Esophagus squamous epithelium (tissue), 5 donors: ENCODE data around the gene MED23. TPM values are rescaled to one million over a fixed set of nuclear protein-coding genes. Genes with fewer than 3 reads are reported as not detected.

Experiments used
- DNase-seq: peaks from one replicate; lab custom pipeline; 2025; lab: John Stamatoyannopoulos, UW
- H3K27ac ChIP-seq, 4 donors: fragments of 200-600 bp; sonication (generic); one replicate each; pipeline ENCODE4 v1.5.1; 2016 to 2019; ENCODE audit warnings: mild to moderate bottlenecking in 1 of 4
- H3K27me3 ChIP-seq, 4 donors: fragments of 200-600 bp; sonication (generic); 1 replicate in 3 of 4; 2 replicates in 1 of 4; pipeline versions ENCODE4 v1.5.1 to v1.6.0; 2017 to 2021; ENCODE audit warnings: antibody characterized with exemption in 1 of 4
- H3K36me3 ChIP-seq, 3 donors: fragments of 200-600 bp; sonication (generic); one replicate each; pipeline ENCODE4 v1.5.1; 2016 to 2019
- H3K4me1 ChIP-seq, 3 donors: fragments of 200-600 bp; sonication (generic); one replicate each; pipeline ENCODE4 v1.5.1; 2017 to 2019
- H3K4me3 ChIP-seq, 4 donors: fragments of 200-600 bp; sonication (generic); 1 replicate in 3 of 4; 2 replicates in 1 of 4; pipeline ENCODE4 v1.5.1; 2016 to 2019; ENCODE audit warnings: mild to moderate bottlenecking in 2 of 4, moderate library complexity in 1 of 4
- H3K9me3 ChIP-seq, 3 donors: fragments of 200-600 bp; sonication (generic); one replicate each; pipeline ENCODE4 v1.5.1; 2016 to 2019
- CTCF ChIP-seq, 6 experiments: fragments of 450-650 bp in 4 of 6; fragments of 200-600 bp in 2 of 6; sonication (generic) in 2 of 6; IDR thresholded peaks; one replicate each; pipeline ENCODE4 v1.5.1; 2016 to 2019; ENCODE audit warnings: antibody characterized with exemption in 6 of 6, mild to moderate bottlenecking in 4 of 6, moderate library complexity in 4 of 6
- POLR2A ChIP-seq, 4 donors: fragments of 450-650 bp; IDR thresholded peaks; one replicate each; pipeline ENCODE4 v1.6.1; 2017; ENCODE audit warnings: antibody characterized with exemption in 4 of 4, mild to moderate bottlenecking in 4 of 4, moderate library complexity in 3 of 4
- WGBS, 2 donors: methylation state at CpG; one replicate each; pipeline ENCODE4 v1.1.5; 2018; 5-methylcytosine and 5-hydroxymethylcytosine counted together
- intact Hi-C: fragments of 100-400 bp; cut with DNase I; formaldehyde crosslinking; loops from one replicate; pipeline ENCODE4 v1.15.0; 2022
- total RNA-seq, 4 donors: library from RNA; depleted of rRNA; stranded (reverse); fragments of >200 nt; gene quantifications; one replicate each; pipeline ENCODE4 v1.1.0, GENCODE V29; 2016
- donor health status: DM: yes; HTN: yes; CAD: no.

The MED23 gene
- total RNA-seq, 4 donors from 2014 or later: 12.2 to 31.9 (median 20.1) TPM

GRCh38 chr6:131575834-131576478 is 52.1 kb downstream of the MED23 start:
- no peak for DNase-seq
- TF ChIP-seq POLR2A (IDR thresholded peaks at IDR 0.05): no peak
- TF ChIP-seq CTCF (IDR thresholded peaks at IDR 0.05): no peak
- H3K4me3 ChIP-seq: no peak overlapping the region
- H3K9me3 ChIP-seq: no peaks in the 10 kb centered on the region
- H3K4me1 ChIP-seq: no peaks in the 10 kb centered on the region
- H3K27ac ChIP-seq: no peak overlapping the region
- H3K36me3 ChIP-seq: peaks cover 0 to 66% (median 0%) of the 10 kb centered on the region in 3 donors
- WGBS, 2 donors: 73 to 98% methylated on average over 5 of the region's 5 CpGs
- intact Hi-C loops: no loop called here
- H3K27me3 ChIP-seq: no peaks in the 10 kb centered on the region

- Histone ChIP-seq H3K27ac (no peak overlapping the region), H3K36me3 (peaks cover 0 to 53% (median 0%) of the 10 kb centered on the region in 3 donors), H3K4me3 (no peak overlapping the region), H3K4me1 (no peaks in the 10 kb centered on the region), H3K9me3 (no peaks in the 10 kb centered on the region), H3K27me3 (no peaks in the 10 kb centered on the region)
- DNase-seq: no peak
- no peak for TF ChIP-seq POLR2A (IDR thresholded peaks at IDR 0.05)
- TF ChIP-seq CTCF (IDR thresholded peaks at IDR 0.05): no peak
- 86 to 95% methylated on average over 4 of the region's 4 CpGs for WGBS, 2 donors
- intact Hi-C loops: no loop called here
These were observed 53.4 kb downstream of the MED23 start for GRCh38 chr6:131574686-131575085.

GRCh38 chr6:131574133-131574532 is 53.9 kb downstream of the MED23 start:
- 56 to 67% methylated on average over 2 of the region's 2 CpGs for WGBS, 2 donors
- no peak overlapping the region for H3K27ac ChIP-seq
- H3K9me3 ChIP-seq: no peaks in the 10 kb centered on the region

GRCh38 chr6:131572686-131573415 is 55.2 kb downstream of the MED23 start, which contains the start of gene ARG1:
Gene ARG1 (plus strand): TSS chr6:131573226. CDS start chr6:131573283, 57 bp downstream.
- 79 to 83% methylated on average over 6 of the region's 6 CpGs for WGBS, 2 donors
- Histone ChIP-seq H3K4me3 (no peak within 1 kb of the TSS), H3K27me3 (no peaks in the 10 kb centered on the region), H3K9me3 (no peaks in the 10 kb centered on the region), H3K27ac (no peak within 1 kb of the TSS), H3K36me3 (peaks cover 0 to 35% (median 0%) of the 10 kb centered on the region in 3 donors), H3K4me1 (no peaks in the 10 kb centered on the region)
- intact Hi-C loops: no loop called here
- TF ChIP-seq POLR2A (IDR thresholded peaks at IDR 0.05): no peak
- no peak for TF ChIP-seq CTCF (IDR thresholded peaks at IDR 0.05)
- no peak for DNase-seq

More at GRCh38 chr6:131574133-131574532, 53.9 kb downstream of the MED23 start:
- DNase-seq: no peak
- H3K36me3 ChIP-seq: peaks cover 0 to 48% (median 0%) of the 10 kb centered on the region in 3 donors
- H3K27me3 ChIP-seq: no peaks in the 10 kb centered on the region
- TF ChIP-seq POLR2A (IDR thresholded peaks at IDR 0.05) (no peak), CTCF (IDR thresholded peaks at IDR 0.05) (no peak)
- intact Hi-C loops: no loop called here
- no peak overlapping the region for H3K4me3 ChIP-seq
- no peaks in the 10 kb centered on the region for H3K4me1 ChIP-seq

GRCh38 chr6:131568726-131569125 is 59.3 kb downstream of the MED23 start:
- Histone ChIP-seq H3K36me3 (peaks cover 0 to 11% (median 0%) of the 10 kb centered on the region in 3 donors), H3K27ac (no peak overlapping the region), H3K27me3 (no peaks in the 10 kb centered on the region), H3K9me3 (no peaks in the 10 kb centered on the region), H3K4me3 (no peak overlapping the region), H3K4me1 (no peaks in the 10 kb centered on the region)
- no peak for DNase-seq
- intact Hi-C loops: no loop called here
- no peak for TF ChIP-seq POLR2A (IDR thresholded peaks at IDR 0.05)
- 64 to 74% methylated on average over 4 of the region's 4 CpGs for WGBS, 2 donors
